Neutrophil (primary cell): ENCODE measurements around the gene INTS1.

Experiments
- H3K27ac ChIP-seq: fragments of 200-600 bp; sonication (generic); 2 replicates; pipeline ENCODE4 v1.5.1; 2016; ENCODE audit warnings: mild to moderate bottlenecking, moderate library complexity
- H3K27me3 ChIP-seq: fragments of 200-600 bp; sonication (generic); 2 replicates; pipeline ENCODE4 v1.6.0; 2016; ENCODE audit warnings: mild to moderate bottlenecking
- H3K36me3 ChIP-seq: fragments of 200-600 bp; sonication (generic); 2 replicates; pipeline ENCODE4 v1.5.1; 2017
- H3K4me1 ChIP-seq, 2 experiments: fragments of 200-600 bp in 1 of 2; sonication (generic) in 1 of 2; 1 replicate in 1 of 2; 2 replicates in 1 of 2; pipeline versions ENCODE4 v1.5.1 to v1.6.1; 2013 to 2016; ENCODE audit warnings: low read depth in 1 of 2, low read length in 1 of 2, mild to moderate bottlenecking in 1 of 2, moderate library complexity in 1 of 2; ENCODE audit not compliant: control insufficient read depth in 1 of 2, insufficient read depth in 1 of 2
- H3K4me3 ChIP-seq, 2 experiments: fragments of 200-600 bp in 1 of 2; sonication (generic) in 1 of 2; 1 replicate in 1 of 2; 2 replicates in 1 of 2; pipeline ENCODE4 v1.5.1; 2013 to 2016; ENCODE audit warnings: low read depth in 1 of 2, low read length in 1 of 2, mild to moderate bottlenecking in 1 of 2, moderate library complexity in 1 of 2
- H3K9me3 ChIP-seq: fragments of 200-600 bp; sonication (generic); 2 replicates; pipeline ENCODE4 v1.5.1; 2016
- CTCF ChIP-seq: fragments of 200-600 bp; sonication (generic); IDR thresholded peaks from 2 replicates; pipeline ENCODE4 v1.5.1; 2016; ENCODE audit warnings: antibody characterized with exemption

INTS1 gene

GRCh38 chr7:1464694-1465093 is 39.5 kb downstream of the INTS1 start:
- H3K27me3 ChIP-seq = no peaks in the 10 kb centered on the region
- H3K4me3 ChIP-seq = no peak overlapping the region
- H3K36me3 ChIP-seq = peaks cover 20% of the 10 kb centered on the region
- no peaks in the 10 kb centered on the region for H3K9me3 ChIP-seq
- no peak overlapping the region for H3K27ac ChIP-seq
- no peak for TF ChIP-seq CTCF
- H3K4me1 ChIP-seq = peaks cover 15 to 20% of the 10 kb centered on the region in 2 experiments

GRCh38 chr7:1463676-1464223 is 40.4 kb downstream of the INTS1 start:
- Histone ChIP-seq H3K36me3 (peaks cover 11% of the 10 kb centered on the region), H3K27me3 (no peaks in the 10 kb centered on the region), H3K4me1 (peaks cover 19 to 26% of the 10 kb centered on the region in 2 experiments), H3K27ac (no peak overlapping the region), H3K4me3 (no peak overlapping the region), H3K9me3 (no peaks in the 10 kb centered on the region)
- TF ChIP-seq CTCF = no peak

- Histone ChIP-seq H3K27ac (no peak overlapping the region), H3K9me3 (no peaks in the 10 kb centered on the region), H3K4me1 (peaks cover 38 to 46% of the 10 kb centered on the region in 2 experiments), H3K4me3 (no peak overlapping the region), H3K27me3 (no peaks in the 10 kb centered on the region), H3K36me3 (no peaks in the 10 kb centered on the region)
- no peak for TF ChIP-seq CTCF
Observed at GRCh38 chr7:1461646-1462375, 42.4 kb downstream of the INTS1 start.

GRCh38 chr7:1460821-1461645 is 43.2 kb downstream of the INTS1 start:
- no peaks in the 10 kb centered on the region for H3K36me3 ChIP-seq
- H3K27me3 ChIP-seq = no peaks in the 10 kb centered on the region
- peak overlapping the region; percentile 65 for H3K27ac ChIP-seq
- peaks cover 40 to 46% of the 10 kb centered on the region in 2 experiments for H3K4me1 ChIP-seq
- no peak for TF ChIP-seq CTCF
- H3K9me3 ChIP-seq = no peaks in the 10 kb centered on the region
- H3K4me3 ChIP-seq = peak overlapping the region; percentile 76 to 83

- H3K4me3 ChIP-seq = peak overlapping the region; percentile 76 to 83
- H3K9me3 ChIP-seq = no peaks in the 10 kb centered on the region
- H3K27me3 ChIP-seq = no peaks in the 10 kb centered on the region
- peak overlapping the region; percentile 65 for H3K27ac ChIP-seq
- peaks cover 49 to 54% of the 10 kb centered on the region in 2 experiments for H3K4me1 ChIP-seq
- no peak for TF ChIP-seq CTCF
- no peaks in the 10 kb centered on the region for H3K36me3 ChIP-seq
Observed at GRCh38 chr7:1459920-1460820, 44.0 kb downstream of the INTS1 start.
